Measurements from ENCODE around the gene UBE2V1.

Gene UBE2V1

DNA sequence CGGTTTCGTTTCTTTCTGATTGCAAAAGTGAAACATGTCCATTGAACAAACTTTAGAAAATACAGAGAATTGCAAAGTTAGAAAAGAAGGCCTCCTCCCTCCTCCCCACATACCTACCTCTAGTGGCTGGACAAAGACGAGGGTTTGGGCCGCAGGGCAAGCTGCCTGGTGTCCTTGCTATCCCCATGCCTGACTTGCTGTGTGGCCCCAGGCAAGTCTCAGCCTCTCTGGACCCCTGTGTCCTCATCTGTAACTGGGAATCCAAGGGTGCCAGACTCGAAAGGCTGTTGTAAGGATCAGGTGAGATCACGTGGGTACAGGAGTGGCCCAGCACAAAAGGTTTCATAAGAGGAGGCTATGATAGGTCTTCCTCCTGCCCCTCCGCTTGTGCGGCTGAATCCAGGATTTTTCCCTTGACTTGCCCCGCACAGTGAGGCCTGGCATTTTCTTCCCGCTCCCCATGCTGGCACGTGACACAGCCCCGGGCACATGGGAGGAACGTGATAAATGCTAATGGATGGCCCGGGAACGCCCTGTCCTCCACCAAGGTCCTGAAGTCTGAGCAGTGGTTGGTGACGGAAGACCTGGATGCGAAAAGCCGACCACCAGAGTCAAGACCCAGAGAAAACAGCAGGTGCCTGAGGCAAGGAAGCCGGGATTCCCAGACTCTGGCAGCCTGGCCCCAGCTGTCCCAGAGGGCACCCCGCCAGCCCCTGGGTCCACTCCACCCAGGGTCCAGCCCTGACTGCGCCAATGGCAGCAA lies 55.8 kb downstream of the UBE2V1 start:
- TF ChIP-seq, protein P1, sequence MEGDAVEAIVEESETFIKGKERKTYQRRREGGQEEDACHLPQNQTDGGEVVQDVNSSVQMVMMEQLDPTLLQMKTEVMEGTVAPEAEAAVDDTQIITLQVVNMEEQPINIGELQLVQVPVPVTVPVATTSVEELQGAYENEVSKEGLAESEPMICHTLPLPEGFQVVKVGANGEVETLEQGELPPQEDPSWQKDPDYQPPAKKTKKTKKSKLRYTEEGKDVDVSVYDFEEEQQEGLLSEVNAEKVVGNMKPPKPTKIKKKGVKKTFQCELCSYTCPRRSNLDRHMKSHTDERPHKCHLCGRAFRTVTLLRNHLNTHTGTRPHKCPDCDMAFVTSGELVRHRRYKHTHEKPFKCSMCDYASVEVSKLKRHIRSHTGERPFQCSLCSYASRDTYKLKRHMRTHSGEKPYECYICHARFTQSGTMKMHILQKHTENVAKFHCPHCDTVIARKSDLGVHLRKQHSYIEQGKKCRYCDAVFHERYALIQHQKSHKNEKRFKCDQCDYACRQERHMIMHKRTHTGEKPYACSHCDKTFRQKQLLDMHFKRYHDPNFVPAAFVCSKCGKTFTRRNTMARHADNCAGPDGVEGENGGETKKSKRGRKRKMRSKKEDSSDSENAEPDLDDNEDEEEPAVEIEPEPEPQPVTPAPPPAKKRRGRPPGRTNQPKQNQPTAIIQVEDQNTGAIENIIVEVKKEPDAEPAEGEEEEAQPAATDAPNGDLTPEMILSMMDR (conservative IDR thresholded peaks at IDR 0.05; ENCODE audit: control insufficient read depth, insufficient read depth, low read depth, low read length) = no peak
- no peak overlapping the region for H3K4me3 ChIP-seq (ENCODE audit: control insufficient read depth, low read depth, low read length)
- DNase-seq (ENCODE audit: low read depth) = no peak

DNA sequence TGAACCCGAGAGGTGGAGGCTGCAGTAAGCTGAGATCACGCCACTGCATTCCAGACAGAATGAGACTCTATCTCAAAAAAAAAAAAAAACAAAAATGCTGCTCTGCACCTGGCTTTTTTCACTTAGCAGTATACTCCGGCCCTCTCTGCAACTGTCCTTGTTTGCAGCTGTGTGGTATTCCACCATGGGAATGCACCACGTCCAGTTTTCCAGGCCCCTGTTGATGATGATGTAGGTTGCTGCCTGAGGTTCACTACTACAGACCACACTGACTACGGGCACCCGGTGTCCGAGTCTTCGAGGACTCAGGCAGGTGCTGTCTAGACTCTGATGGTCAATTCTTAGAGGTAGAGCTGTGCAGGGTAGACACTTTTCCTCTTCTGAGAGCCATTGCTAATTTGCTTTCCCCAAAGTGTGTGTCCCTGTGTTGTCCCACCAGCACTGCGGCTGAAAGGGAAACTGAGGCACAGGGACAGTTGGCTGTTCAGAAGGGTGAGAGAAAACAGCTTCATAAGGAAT lies 56.5 kb downstream of the UBE2V1 start:
- DNase-seq (ENCODE audit: low read depth) = no peak
- H3K4me3 ChIP-seq (ENCODE audit: control insufficient read depth, low read depth, low read length) = no peak overlapping the region
- TF ChIP-seq, protein P1 (conservative IDR thresholded peaks at IDR 0.05; ENCODE audit: control insufficient read depth, insufficient read depth, low read depth, low read length) = no peak

DNA sequence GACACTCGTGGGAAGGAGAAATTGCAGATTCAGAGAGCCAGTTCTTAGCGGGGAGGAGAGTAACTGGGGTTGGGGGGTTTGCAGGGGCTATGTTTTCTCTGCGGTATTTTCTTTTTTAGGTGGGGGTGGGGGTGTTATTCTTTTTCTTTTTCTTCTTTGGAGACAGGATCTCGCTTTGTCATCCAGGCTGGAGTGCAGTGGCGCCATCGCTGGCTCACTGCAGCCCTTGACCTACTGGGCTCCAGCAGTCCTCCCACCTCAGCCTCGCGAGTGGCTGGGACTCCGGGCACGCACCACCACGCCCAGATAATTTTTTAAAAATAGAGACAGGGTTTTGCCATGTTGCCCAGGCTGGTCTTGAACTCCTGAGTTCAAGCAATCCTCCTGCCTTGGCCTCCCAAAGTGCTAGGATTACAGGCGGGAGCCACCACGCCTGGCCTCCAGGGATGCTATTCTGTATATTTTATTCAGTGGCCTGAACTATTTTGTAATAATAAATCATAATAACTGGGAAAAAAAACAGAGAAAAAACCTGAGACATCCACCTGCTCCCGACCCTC lies 57.3 kb downstream of the UBE2V1 start:
- TF ChIP-seq, protein P1 (conservative IDR thresholded peaks at IDR 0.05; ENCODE audit: control insufficient read depth, insufficient read depth, low read depth, low read length) = no peak
- DNase-seq (ENCODE audit: low read depth) = no peak
- H3K4me3 ChIP-seq (ENCODE audit: control insufficient read depth, low read depth, low read length) = no peak overlapping the region

DNA sequence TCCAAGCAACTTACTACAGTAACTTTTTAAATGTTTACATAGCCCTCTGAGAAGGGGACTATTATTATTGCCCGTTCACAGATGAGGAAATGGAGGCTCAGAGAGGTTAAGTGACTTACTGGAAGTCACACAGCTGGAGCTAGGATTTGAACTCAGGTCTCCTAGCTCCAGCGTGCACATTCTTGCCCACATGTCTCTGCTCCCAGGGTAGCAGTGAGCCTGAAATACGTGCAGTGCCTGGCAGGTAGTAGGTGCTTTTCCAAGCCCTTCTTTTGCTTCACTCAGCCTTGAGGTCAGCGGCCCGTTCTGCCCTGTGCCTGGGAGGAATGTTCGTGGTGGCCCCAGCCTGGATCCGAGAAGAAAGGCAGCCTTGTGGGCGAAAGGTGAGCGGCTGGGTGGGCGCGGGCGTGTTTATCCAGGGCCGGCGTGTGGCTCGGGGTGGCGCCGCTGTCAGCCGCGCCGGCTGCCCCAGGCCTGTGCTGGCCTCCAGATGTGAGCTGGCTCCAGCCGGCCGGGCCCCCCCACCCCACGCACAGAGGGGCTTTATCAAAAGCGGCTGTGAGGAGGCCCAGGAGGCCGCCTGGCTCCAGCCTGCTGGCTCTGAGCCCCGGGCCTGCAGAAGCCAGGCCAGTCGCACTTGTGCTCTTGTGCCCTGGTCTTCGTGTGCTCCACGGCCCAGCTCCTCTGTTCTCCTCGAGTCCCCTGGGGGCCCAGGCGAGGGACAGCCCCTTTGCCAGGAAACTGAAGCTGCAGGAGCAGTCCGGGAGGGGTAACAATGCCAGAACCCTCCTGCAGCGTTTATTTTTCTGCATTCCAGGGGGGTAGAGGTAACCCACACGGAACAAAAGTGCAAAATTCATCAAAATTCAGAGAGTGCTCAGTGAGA lies 58.1 kb downstream of the UBE2V1 start:
- DNase-seq (ENCODE audit: low read depth) = peak; percentile 42
- TF ChIP-seq, protein P1 (conservative IDR thresholded peaks at IDR 0.05; ENCODE audit: control insufficient read depth, insufficient read depth, low read depth, low read length) = no peak
- H3K4me3 ChIP-seq (ENCODE audit: control insufficient read depth, low read depth, low read length) = no peak overlapping the region

DNA sequence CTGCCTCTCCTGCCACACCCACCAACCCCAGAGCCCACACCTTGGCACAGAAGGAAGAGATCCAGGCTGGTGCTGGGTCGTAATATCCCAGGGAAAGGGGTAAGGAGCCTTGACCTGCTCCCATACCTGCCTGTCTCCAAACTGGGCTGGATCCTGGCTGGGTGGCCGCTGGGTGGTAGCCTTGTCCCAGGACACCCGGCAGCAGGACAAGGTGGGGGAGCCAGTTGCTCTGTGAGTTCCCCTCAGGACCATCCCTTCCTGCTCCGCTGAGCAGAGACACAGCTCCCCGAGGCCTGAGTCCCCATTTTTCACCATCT lies 58.8 kb downstream of the UBE2V1 start:
- no peak overlapping the region for H3K4me3 ChIP-seq (ENCODE audit: control insufficient read depth, low read depth, low read length)
- TF ChIP-seq, protein P1 (conservative IDR thresholded peaks at IDR 0.05; ENCODE audit: control insufficient read depth, insufficient read depth, low read depth, low read length) = no peak
- no peak for DNase-seq (ENCODE audit: low read depth)

DNA sequence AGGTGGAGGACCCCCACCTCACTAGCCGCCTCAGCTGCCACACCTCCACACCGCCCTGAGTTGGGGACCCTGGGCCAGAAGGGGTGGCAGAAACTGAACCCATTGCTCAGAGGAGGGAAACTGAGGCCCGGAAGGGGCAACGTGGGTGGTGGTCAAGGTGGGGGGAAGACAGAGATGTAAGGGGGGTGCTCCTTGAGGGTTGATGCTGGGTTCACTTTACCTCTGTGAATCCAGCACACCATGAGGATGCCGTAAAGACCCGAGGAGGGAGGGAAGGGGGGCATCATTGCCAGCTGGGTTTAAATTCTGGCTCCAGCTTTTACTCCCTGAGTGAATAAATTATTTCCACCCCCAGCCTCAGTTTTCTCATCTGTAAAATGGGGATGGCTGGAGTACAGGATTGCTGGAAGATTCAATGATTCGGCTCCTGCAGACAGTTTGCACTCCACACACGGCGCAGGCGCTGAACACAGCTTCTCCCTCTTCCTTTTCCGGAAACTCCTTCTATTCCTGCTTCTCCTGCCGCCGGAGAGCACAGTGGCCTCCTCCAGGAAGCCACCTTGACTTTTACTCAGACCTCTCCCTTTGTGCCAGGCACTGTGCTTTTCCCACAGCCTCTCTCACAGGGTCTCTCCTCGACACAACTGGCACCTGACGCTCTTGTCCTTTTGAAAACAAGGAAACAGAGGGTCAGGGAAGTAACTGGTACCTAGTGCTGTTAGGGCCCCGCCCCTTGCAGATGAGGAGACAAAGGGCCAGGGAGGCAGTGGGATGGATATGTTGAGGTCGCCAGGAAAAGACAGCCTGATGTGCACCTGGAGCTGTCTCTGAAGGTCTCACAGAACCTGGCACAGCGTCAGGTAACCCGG lies 59.4 kb downstream of the UBE2V1 start:
- TF ChIP-seq, protein P1 (conservative IDR thresholded peaks at IDR 0.05; ENCODE audit: control insufficient read depth, insufficient read depth, low read depth, low read length) = no peak
- DNase-seq (ENCODE audit: low read depth) = no peak
- H3K4me3 ChIP-seq (ENCODE audit: control insufficient read depth, low read depth, low read length) = no peak overlapping the region
